B cell (primary cell): Measurements from ENCODE around the gene FA2H. TPM values are rescaled to one million over a fixed set of nuclear protein-coding genes. Genes with fewer than 3 reads are reported as not detected.

Source experiments
- ATAC-seq: fragments of 200-7000 bp; cut with Tn5 transposase; one replicate; pipeline ENCODE4 v1.10.0; 2021; ENCODE audit warnings: low read depth, mild to moderate bottlenecking, moderate number of reproducible peaks, moderate library complexity
- CTCF ChIA-PET: fragments of 350-600 bp; sonication (Branson Sonifier 250); formaldehyde crosslinking; loops from one replicate; lab custom pipeline; 2021; ENCODE audit warnings: antibody characterized with exemption, inconsistent platforms; lab: Charles Lee
- POLR2A ChIA-PET: fragments of 350-600 bp; sonication (Branson Sonifier 250); formaldehyde crosslinking; loops from one replicate; lab custom pipeline; 2021; ENCODE audit warnings: antibody characterized with exemption; lab: Charles Lee
- DNase-seq: peaks from one replicate; pipeline ENCODE4 v3.0.0; 2013
- H2AFZ ChIP-seq: 2 replicates; pipeline ENCODE4 v1.6.1; 2012; ENCODE audit warnings: mild to moderate bottlenecking, low read depth, low read length; ENCODE audit not compliant: insufficient read depth, poor library complexity, severe bottlenecking
- H3K27ac ChIP-seq, 2 donors: 1 replicate in 1 of 2; 2 replicates in 1 of 2; pipeline ENCODE4 v1.5.1; 2012 to 2013; ENCODE audit warnings: low read length in 2 of 2, mild to moderate bottlenecking in 2 of 2, moderate library complexity in 1 of 2
- H3K27me3 ChIP-seq, 4 experiments: fragments of 200-600 bp in 1 of 4; sonication (generic) in 1 of 4; replicated peaks in 1 of 4; 1 replicate in 2 of 4; 2 replicates in 2 of 4; pipeline versions ENCODE4 v1.6.1 to v1.7.0; 2013 to 2016; ENCODE audit warnings: low read length in 3 of 4, mild to moderate bottlenecking in 2 of 4, mixed read lengths in 1 of 4, moderate library complexity in 1 of 4; ENCODE audit not compliant: insufficient read depth in 4 of 4, control insufficient read depth in 3 of 4; ENCODE audit errors: control extremely low read depth in 1 of 4
- H3K36me3 ChIP-seq, 2 experiments: replicated peaks in 1 of 2; 1 replicate in 1 of 2; 2 replicates in 1 of 2; pipeline versions ENCODE4 v1.6.1 to v1.7.1; 2013; ENCODE audit warnings: low read length in 1 of 2; ENCODE audit not compliant: insufficient read depth in 2 of 2, control insufficient read depth in 1 of 2; ENCODE audit errors: control extremely low read depth in 1 of 2, extremely low read depth in 1 of 2
- H3K4me1 ChIP-seq, 2 donors: fragments of 200-600 bp in 1 of 2; sonication (generic) in 1 of 2; 1 replicate in 1 of 2; 2 replicates in 1 of 2; pipeline versions ENCODE4 v1.5.1 to v1.6.1; 2013 to 2017; ENCODE audit warnings: low read length in 2 of 2; ENCODE audit not compliant: control insufficient read depth in 2 of 2, insufficient read depth in 2 of 2
- H3K4me2 ChIP-seq: replicated peaks from 2 replicates; pipeline ENCODE3; 2012; ENCODE audit warnings: mild to moderate bottlenecking, low read depth, low read length; ENCODE audit not compliant: poor library complexity, severe bottlenecking
- H3K4me3 ChIP-seq, 5 experiments: fragments of 200-600 bp in 1 of 5; sonication (generic) in 1 of 5; 1 replicate in 3 of 5; 2 replicates in 2 of 5; pipeline versions ENCODE4 v1.5.1 to v1.7.0; 2011 to 2016; ENCODE audit warnings: low read length in 4 of 5, mild to moderate bottlenecking in 4 of 5, low read depth in 2 of 5, control low read depth in 1 of 5, moderate library complexity in 1 of 5; ENCODE audit not compliant: insufficient read depth in 1 of 5; ENCODE audit errors: control extremely low read depth in 1 of 5, extremely low read depth in 1 of 5
- H3K79me2 ChIP-seq: fragments of 200-600 bp; sonication (generic); one replicate; pipeline ENCODE4 v1.6.0; 2016; ENCODE audit warnings: low read length; ENCODE audit not compliant: control insufficient read depth, insufficient read depth
- H3K9ac ChIP-seq: fragments of 200-600 bp; sonication (generic); 2 replicates; pipeline ENCODE4 v1.6.1; 2017; ENCODE audit warnings: mild to moderate bottlenecking, low read length, moderate library complexity
- H3K9me3 ChIP-seq, 3 donors: one replicate each; pipeline versions ENCODE4 v1.6.1 to v1.7.1; 2013; ENCODE audit warnings: low read length in 2 of 3; ENCODE audit not compliant: control insufficient read depth in 2 of 3, insufficient read depth in 1 of 3; ENCODE audit errors: control extremely low read depth in 1 of 3
- H4K20me1 ChIP-seq: 2 replicates; pipeline ENCODE4 v1.6.0; 2012; ENCODE audit warnings: mild to moderate bottlenecking, low read length; ENCODE audit not compliant: insufficient read depth, control insufficient read depth, poor library complexity, severe bottlenecking
- H3K27ac Mint-ChIP-seq: one replicate; pipeline ENCODE4 v1.8.0; 2021; ENCODE audit warnings: mixed read lengths
- H3K27me3 Mint-ChIP-seq: one replicate; pipeline ENCODE4 v1.8.0; 2021; ENCODE audit warnings: mixed read lengths
- H3K4me1 Mint-ChIP-seq: one replicate; pipeline ENCODE4 v1.8.0; 2021; ENCODE audit warnings: mixed read lengths
- H3K4me3 Mint-ChIP-seq: one replicate; pipeline ENCODE4 v1.8.0; 2021; ENCODE audit warnings: mixed read lengths
- H3K9me3 Mint-ChIP-seq: one replicate; pipeline ENCODE4 v1.8.0; 2022; ENCODE audit warnings: mixed read lengths; ENCODE audit not compliant: insufficient read depth
- EZH2 ChIP-seq: IDR thresholded peaks from 2 replicates; pipeline ENCODE4 v1.6.1; 2012; ENCODE audit warnings: borderline replicate concordance, low read depth, mild to moderate bottlenecking, moderate library complexity, low read length; ENCODE audit not compliant: insufficient read depth, poor library complexity, severe bottlenecking
- WGBS: methylation state at CpG from one replicate; pipeline ENCODE4 v1.1.5; 2013; ENCODE audit warnings: missing lambda C conversion rate; ENCODE audit not compliant: insufficient coverage; 5-methylcytosine and 5-hydroxymethylcytosine counted together
- intact Hi-C: fragments of 100-400 bp; cut with micrococcal nuclease; formaldehyde crosslinking; loops from one replicate; pipeline ENCODE4 v1.10.0; 2022
- polyA plus RNA-seq: library from polyadenylated mRNA; depleted of rRNA; stranded (reverse); fragments of >200 nt; gene quantifications from 2 replicates; pipeline ENCODE4 v1.2.3, GENCODE V29; 2012
- total RNA-seq, 2 donors: library from RNA; stranded (reverse); fragments of 120-200 nt in 1 of 2; gene quantifications; 1 replicate in 1 of 2; 2 replicates in 1 of 2; pipeline versions ENCODE4 v1.2.3 to v1.2.4, GENCODE V29; 2013 to 2022
- TF ChIP-seq, protein P1 (sequence below): fragments of 200-600 bp; IDR thresholded peaks from one replicate; pipeline ENCODE4 v1.8.0; 2022; ENCODE audit warnings: antibody characterized with exemption, mild to moderate bottlenecking

The FA2H gene
- total and polyA plus RNA-seq, 2 donors (not counting 1 experiment from before 2014, with no cell fraction given), result 1.0 to 3.6 TPM

- ATAC-seq (no peak), DNase-seq (no peak)
- peak overlapping the region in 2 of 5 experiments; percentile 6 to 17 for H3K4me3 ChIP-seq
- H3K4me2 ChIP-seq, result peak overlapping the region; percentile 80
- H3K9me3 Mint-ChIP-seq, result no peaks in the 10 kb centered on the region
- peak overlapping the region; percentile 74 for H3K9ac ChIP-seq
- peaks cover 0 to 5% of the 10 kb centered on the region in 2 experiments for H3K36me3 ChIP-seq
- peak overlapping the region; percentile 73 for H3K4me3 Mint-ChIP-seq
- ChIA-PET CTCF (interaction anchor here (4.7 kb wide), 1 partner anchor 164 kb away, joined by 26 read pairs; no protein-coding TSS in a partner anchor), POLR2A (no interaction called here)
- peaks cover 33 to 42% of the 10 kb centered on the region in 2 donors for H3K4me1 ChIP-seq
- no peaks in the 10 kb centered on the region for H3K27me3 ChIP-seq
- H3K4me1 Mint-ChIP-seq, result peaks cover 50% of the 10 kb centered on the region
- WGBS, result 69% methylated on average over 2 of the region's 4 CpGs
- no peaks in the 10 kb centered on the region for H4K20me1 ChIP-seq
- no peaks in the 10 kb centered on the region for H3K9me3 ChIP-seq
- intact Hi-C loops, result no loop called here
- H3K27me3 Mint-ChIP-seq, result no peaks in the 10 kb centered on the region
- no peak overlapping the region for H3K27ac ChIP-seq
- no peak overlapping the region for H2AFZ ChIP-seq
- peak overlapping the region; percentile 72 for H3K27ac Mint-ChIP-seq
- TF ChIP-seq EZH2, result no peak
- TF ChIP-seq, protein P1, sequence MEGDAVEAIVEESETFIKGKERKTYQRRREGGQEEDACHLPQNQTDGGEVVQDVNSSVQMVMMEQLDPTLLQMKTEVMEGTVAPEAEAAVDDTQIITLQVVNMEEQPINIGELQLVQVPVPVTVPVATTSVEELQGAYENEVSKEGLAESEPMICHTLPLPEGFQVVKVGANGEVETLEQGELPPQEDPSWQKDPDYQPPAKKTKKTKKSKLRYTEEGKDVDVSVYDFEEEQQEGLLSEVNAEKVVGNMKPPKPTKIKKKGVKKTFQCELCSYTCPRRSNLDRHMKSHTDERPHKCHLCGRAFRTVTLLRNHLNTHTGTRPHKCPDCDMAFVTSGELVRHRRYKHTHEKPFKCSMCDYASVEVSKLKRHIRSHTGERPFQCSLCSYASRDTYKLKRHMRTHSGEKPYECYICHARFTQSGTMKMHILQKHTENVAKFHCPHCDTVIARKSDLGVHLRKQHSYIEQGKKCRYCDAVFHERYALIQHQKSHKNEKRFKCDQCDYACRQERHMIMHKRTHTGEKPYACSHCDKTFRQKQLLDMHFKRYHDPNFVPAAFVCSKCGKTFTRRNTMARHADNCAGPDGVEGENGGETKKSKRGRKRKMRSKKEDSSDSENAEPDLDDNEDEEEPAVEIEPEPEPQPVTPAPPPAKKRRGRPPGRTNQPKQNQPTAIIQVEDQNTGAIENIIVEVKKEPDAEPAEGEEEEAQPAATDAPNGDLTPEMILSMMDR, result no peak
- H3K79me2 ChIP-seq, result peaks cover 28% of the 10 kb centered on the region
These were observed 76.4 kb downstream of the FA2H start for GRCh38 chr16:74698222-74698621.
